Liver (tissue), 9 donors: ENCODE results near the gene CALU. TPM values are rescaled to one million over a fixed set of nuclear protein-coding genes. Genes with fewer than 3 reads are reported as not detected.

Experiments
- DNase-seq: peaks from one replicate; pipeline ENCODE4 v3.0.0-alpha.2; 2017; ENCODE audit warnings: low spot score
- H3K27ac ChIP-seq, 2 donors: one replicate each; pipeline ENCODE4 v1.7.0; 2013; ENCODE audit warnings: inconsistent platforms in 2 of 2, low read length in 2 of 2, control low read depth in 1 of 2, low read depth in 1 of 2, mild to moderate bottlenecking in 1 of 2
- H3K27me3 ChIP-seq, 4 donors: one replicate each; pipeline versions ENCODE4 v1.6.1 to v1.7.0; 2013; ENCODE audit warnings: low read length in 3 of 4, inconsistent platforms in 1 of 4, mild to moderate bottlenecking in 1 of 4, moderate library complexity in 1 of 4; ENCODE audit not compliant: control insufficient read depth in 4 of 4, insufficient read depth in 4 of 4
- H3K36me3 ChIP-seq, 4 donors: one replicate each; pipeline versions ENCODE4 v1.6.1 to v1.7.0; 2013; ENCODE audit warnings: low read length in 3 of 4, mild to moderate bottlenecking in 3 of 4, low read depth in 1 of 4, moderate library complexity in 1 of 4; ENCODE audit not compliant: control insufficient read depth in 4 of 4, insufficient read depth in 3 of 4
- H3K4me1 ChIP-seq, 4 donors: one replicate each; pipeline versions ENCODE4 v1.6.1 to v1.7.0; 2013; ENCODE audit warnings: low read length in 3 of 4, mild to moderate bottlenecking in 3 of 4, moderate library complexity in 1 of 4; ENCODE audit not compliant: control insufficient read depth in 4 of 4, insufficient read depth in 4 of 4
- H3K4me3 ChIP-seq, 3 donors: one replicate each; pipeline versions ENCODE4 v1.6.1 to v1.7.0; 2013; ENCODE audit warnings: low read length in 3 of 3, control low read depth in 1 of 3, low read depth in 1 of 3, mild to moderate bottlenecking in 1 of 3
- H3K9ac ChIP-seq, 2 donors: one replicate each; pipeline ENCODE4 v1.7.0; 2013; ENCODE audit warnings: low read length in 2 of 2, mild to moderate bottlenecking in 2 of 2, moderate library complexity in 2 of 2, control low read depth in 1 of 2, low read depth in 1 of 2
- H3K9me3 ChIP-seq, 4 donors: one replicate each; pipeline versions ENCODE4 v1.6.1 to v1.7.0; 2013; ENCODE audit warnings: low read length in 3 of 4; ENCODE audit not compliant: control insufficient read depth in 4 of 4
- FOXA1 ChIP-seq: IDR thresholded peaks from 2 replicates; pipeline ENCODE4 v1.6.1; 2016; ENCODE audit warnings: antibody characterized with exemption
- FOXA2 ChIP-seq: IDR thresholded peaks from 2 replicates; pipeline ENCODE4 v1.6.1; 2016; ENCODE audit warnings: antibody characterized with exemption
- GABPA ChIP-seq, 2 donors: IDR thresholded peaks in 1 of 2; conservative IDR thresholded peaks in 1 of 2; 2 replicates each; pipeline ENCODE4 v1.6.1; 2016; ENCODE audit warnings: antibody characterized with exemption in 2 of 2, mild to moderate bottlenecking in 1 of 2, moderate library complexity in 1 of 2
- HNF4A ChIP-seq, 2 donors: conservative IDR thresholded peaks; 2 replicates each; pipeline ENCODE4 v1.6.1; 2016; ENCODE audit warnings: antibody characterized with exemption in 2 of 2, mild to moderate bottlenecking in 2 of 2
- HNF4G ChIP-seq: IDR thresholded peaks from 2 replicates; pipeline ENCODE4 v1.6.1; 2016; ENCODE audit warnings: antibody characterized with exemption
- NR2F2 ChIP-seq: IDR thresholded peaks from 2 replicates; pipeline ENCODE4 v1.6.1; 2016; ENCODE audit warnings: antibody characterized with exemption
- RAD21 ChIP-seq, 2 donors: IDR thresholded peaks; 2 replicates each; pipeline ENCODE4 v1.6.1; 2016; ENCODE audit warnings: antibody characterized with exemption in 2 of 2, mild to moderate bottlenecking in 2 of 2
- RXRA ChIP-seq, 2 donors: IDR thresholded peaks; 2 replicates each; pipeline ENCODE4 v1.6.1; 2017 to 2018; ENCODE audit warnings: antibody characterized with exemption in 2 of 2, mild to moderate bottlenecking in 1 of 2
- TAF1 ChIP-seq: conservative IDR thresholded peaks from 2 replicates; pipeline ENCODE4 v1.6.1; 2016; ENCODE audit warnings: antibody characterized with exemption, mild to moderate bottlenecking
- YY1 ChIP-seq: IDR thresholded peaks from 2 replicates; pipeline ENCODE4 v1.6.1; 2016; ENCODE audit warnings: antibody characterized with exemption, mild to moderate bottlenecking
- WGBS: extraction: QIAGEN DNeasy Blood & Tissue Kit; methylation state at CpG from one replicate; pipeline ENCODE4 v1.1.7; 2013; 5-methylcytosine and 5-hydroxymethylcytosine counted together
- polyA plus RNA-seq, 2 donors: library from polyadenylated mRNA; stranded (reverse) in 1 of 2; unstranded in 1 of 2; fragments of 200-250 nt in 1 of 2; fragments of >200 nt in 1 of 2; fragmentation: Nextera tagmentation in 1 of 2; extraction: Ambion mirVana in 1 of 2; gene quantifications; one replicate each; pipeline versions ENCODE4 v1.2.1 to v1.2.3, GENCODE V29; 2013 to 2015
- total RNA-seq, 2 donors: library from RNA; depleted of rRNA; stranded (reverse); fragments of >200 nt; gene quantifications; one replicate each; pipeline ENCODE4 v1.2.3, GENCODE V29; 2014
- TF ChIP-seq, protein P1 (sequence below): IDR thresholded peaks from 2 replicates; pipeline ENCODE4 v1.6.1; 2016; ENCODE audit warnings: antibody characterized with exemption
- TF ChIP-seq, protein P2 (sequence below): fragments of 150-350 bp; IDR thresholded peaks from 2 replicates; pipeline ENCODE4 v1.5.1; 2017; ENCODE audit warnings: improper control_type of control experiment, low read depth, low read length; ENCODE audit not compliant: missing input control
- TF ChIP-seq, protein P3 (sequence below): IDR thresholded peaks from 2 replicates; pipeline ENCODE4 v1.6.1; 2016; ENCODE audit warnings: antibody characterized with exemption, mild to moderate bottlenecking
- TF ChIP-seq, protein P4 (sequence below): IDR thresholded peaks from 2 replicates; pipeline ENCODE4 v1.6.1; 2016; ENCODE audit warnings: antibody characterized with exemption
- donor health status: healthy.
- donor health status: healthy.
- donor health status: healthy.
- donor health status: healthy.
- donor health status: healthy.

Gene CALU
- total and polyA plus RNA-seq, 4 donors = 37.1 to 57.9 (median 42.5) TPM

DNA sequence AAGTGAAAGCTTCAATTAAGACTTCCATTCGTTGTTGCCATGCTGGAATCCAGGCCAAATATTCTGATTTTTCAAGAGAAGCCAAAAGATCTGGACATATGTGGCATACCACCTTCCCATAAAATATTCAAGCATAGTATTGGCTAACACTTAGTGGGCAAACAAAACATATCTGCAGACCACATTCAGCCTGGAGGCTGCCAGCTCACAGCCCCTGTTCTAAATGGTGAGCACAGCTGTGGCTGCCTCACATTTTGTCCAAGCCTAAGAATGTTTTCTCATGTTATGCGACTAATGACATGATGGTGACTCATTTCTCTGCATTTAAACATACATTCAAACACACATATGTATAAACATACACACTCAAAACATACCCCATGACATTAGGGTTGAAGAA is 10.6 kb upstream of the CALU start:
- no peak for DNase-seq
- no peaks in the 10 kb centered on the region for H3K4me1 ChIP-seq
- H3K9ac ChIP-seq = no peak overlapping the region
- H3K4me3 ChIP-seq = no peak overlapping the region
- no peaks in the 10 kb centered on the region for H3K27me3 ChIP-seq
- no peak for TF ChIP-seq RAD21 (IDR thresholded peaks at IDR 0.05)
- TF ChIP-seq, protein P1, sequence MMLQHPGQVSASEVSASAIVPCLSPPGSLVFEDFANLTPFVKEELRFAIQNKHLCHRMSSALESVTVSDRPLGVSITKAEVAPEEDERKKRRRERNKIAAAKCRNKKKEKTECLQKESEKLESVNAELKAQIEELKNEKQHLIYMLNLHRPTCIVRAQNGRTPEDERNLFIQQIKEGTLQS = no peak
- no peaks in the 10 kb centered on the region for H3K9me3 ChIP-seq
- 69% methylated on average over 2 of the region's 2 CpGs for WGBS
- no peak overlapping the region for H3K27ac ChIP-seq
- H3K36me3 ChIP-seq = no peaks in the 10 kb centered on the region

DNA sequence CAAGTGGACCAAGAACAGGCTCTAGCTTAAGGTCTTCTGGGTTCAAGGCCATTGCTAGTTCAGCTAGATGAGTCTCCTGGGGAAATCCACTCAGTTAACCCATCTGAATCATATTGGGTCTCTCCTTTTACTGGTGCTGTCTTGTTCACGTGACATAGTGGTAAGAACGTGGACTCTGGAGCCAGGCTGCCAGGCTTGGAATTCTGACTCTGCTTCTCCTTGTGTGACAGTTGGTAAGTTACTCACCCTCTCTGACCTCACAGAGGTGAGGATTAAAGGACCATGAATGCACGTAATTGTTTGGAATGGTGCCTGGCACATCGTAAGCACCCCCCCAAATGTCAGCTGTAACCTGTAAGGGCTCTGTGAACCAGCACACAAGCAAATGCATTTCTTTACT is 9.7 kb upstream of the CALU start:
- no peak for DNase-seq
- TF ChIP-seq HNF4G (no peak), FOXA2 (no peak), FOXA1 (no peak), GABPA (IDR thresholded peaks at IDR 0.05 in 1 of 2, conservative IDR thresholded peaks at IDR 0.05 in 1 of 2) (no peak), RAD21 (IDR thresholded peaks at IDR 0.05) (no peak), RXRA (IDR thresholded peaks at IDR 0.05) (no peak)
- TF ChIP-seq, protein P2, sequence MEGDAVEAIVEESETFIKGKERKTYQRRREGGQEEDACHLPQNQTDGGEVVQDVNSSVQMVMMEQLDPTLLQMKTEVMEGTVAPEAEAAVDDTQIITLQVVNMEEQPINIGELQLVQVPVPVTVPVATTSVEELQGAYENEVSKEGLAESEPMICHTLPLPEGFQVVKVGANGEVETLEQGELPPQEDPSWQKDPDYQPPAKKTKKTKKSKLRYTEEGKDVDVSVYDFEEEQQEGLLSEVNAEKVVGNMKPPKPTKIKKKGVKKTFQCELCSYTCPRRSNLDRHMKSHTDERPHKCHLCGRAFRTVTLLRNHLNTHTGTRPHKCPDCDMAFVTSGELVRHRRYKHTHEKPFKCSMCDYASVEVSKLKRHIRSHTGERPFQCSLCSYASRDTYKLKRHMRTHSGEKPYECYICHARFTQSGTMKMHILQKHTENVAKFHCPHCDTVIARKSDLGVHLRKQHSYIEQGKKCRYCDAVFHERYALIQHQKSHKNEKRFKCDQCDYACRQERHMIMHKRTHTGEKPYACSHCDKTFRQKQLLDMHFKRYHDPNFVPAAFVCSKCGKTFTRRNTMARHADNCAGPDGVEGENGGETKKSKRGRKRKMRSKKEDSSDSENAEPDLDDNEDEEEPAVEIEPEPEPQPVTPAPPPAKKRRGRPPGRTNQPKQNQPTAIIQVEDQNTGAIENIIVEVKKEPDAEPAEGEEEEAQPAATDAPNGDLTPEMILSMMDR = no peak
- TF ChIP-seq, protein P3, sequence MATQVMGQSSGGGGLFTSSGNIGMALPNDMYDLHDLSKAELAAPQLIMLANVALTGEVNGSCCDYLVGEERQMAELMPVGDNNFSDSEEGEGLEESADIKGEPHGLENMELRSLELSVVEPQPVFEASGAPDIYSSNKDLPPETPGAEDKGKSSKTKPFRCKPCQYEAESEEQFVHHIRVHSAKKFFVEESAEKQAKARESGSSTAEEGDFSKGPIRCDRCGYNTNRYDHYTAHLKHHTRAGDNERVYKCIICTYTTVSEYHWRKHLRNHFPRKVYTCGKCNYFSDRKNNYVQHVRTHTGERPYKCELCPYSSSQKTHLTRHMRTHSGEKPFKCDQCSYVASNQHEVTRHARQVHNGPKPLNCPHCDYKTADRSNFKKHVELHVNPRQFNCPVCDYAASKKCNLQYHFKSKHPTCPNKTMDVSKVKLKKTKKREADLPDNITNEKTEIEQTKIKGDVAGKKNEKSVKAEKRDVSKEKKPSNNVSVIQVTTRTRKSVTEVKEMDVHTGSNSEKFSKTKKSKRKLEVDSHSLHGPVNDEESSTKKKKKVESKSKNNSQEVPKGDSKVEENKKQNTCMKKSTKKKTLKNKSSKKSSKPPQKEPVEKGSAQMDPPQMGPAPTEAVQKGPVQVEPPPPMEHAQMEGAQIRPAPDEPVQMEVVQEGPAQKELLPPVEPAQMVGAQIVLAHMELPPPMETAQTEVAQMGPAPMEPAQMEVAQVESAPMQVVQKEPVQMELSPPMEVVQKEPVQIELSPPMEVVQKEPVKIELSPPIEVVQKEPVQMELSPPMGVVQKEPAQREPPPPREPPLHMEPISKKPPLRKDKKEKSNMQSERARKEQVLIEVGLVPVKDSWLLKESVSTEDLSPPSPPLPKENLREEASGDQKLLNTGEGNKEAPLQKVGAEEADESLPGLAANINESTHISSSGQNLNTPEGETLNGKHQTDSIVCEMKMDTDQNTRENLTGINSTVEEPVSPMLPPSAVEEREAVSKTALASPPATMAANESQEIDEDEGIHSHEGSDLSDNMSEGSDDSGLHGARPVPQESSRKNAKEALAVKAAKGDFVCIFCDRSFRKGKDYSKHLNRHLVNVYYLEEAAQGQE = no peak
- 93% methylated on average over 4 of the region's 4 CpGs for WGBS

DNA sequence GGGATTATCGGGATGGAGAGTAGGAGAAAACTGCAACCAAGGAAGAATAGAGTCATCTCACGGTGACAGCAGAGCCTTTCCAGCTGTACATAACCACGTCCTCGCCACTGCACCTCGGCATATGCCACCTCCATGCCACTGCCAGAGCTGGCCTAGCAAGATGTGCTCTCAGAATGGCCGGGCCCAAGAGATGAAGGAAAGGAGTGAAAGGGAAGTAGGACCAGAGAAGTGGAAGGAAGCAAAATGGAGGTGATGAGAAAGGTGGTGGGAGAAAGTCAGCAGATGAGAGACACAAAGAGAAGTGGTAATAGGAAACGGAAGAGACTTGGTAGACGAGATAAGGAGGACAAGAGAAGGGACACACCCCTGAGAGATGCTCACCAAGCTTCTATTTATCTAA is 8.0 kb upstream of the CALU start:
- H3K27me3 ChIP-seq = no peaks in the 10 kb centered on the region
- no peak overlapping the region for H3K27ac ChIP-seq
- H3K9me3 ChIP-seq = no peaks in the 10 kb centered on the region
- DNase-seq = no peak
- H3K4me1 ChIP-seq = no peaks in the 10 kb centered on the region
- H3K36me3 ChIP-seq = no peaks in the 10 kb centered on the region
- H3K4me3 ChIP-seq = no peak overlapping the region
- no peak overlapping the region for H3K9ac ChIP-seq
- WGBS = 93% methylated on average over 8 of the region's 8 CpGs
- TF ChIP-seq HNF4G (no peak), GABPA (IDR thresholded peaks at IDR 0.05 in 1 of 2, conservative IDR thresholded peaks at IDR 0.05 in 1 of 2) (no peak), NR2F2 (no peak), TAF1 (no peak), RAD21 (IDR thresholded peaks at IDR 0.05) (no peak), YY1 (no peak), FOXA2 (no peak), HNF4A (conservative IDR thresholded peaks at IDR 0.05) (no peak), FOXA1 (no peak), RXRA (IDR thresholded peaks at IDR 0.05) (no peak)
- TF ChIP-seq, protein P1 = no peak
- TF ChIP-seq, protein P2 = no peak
- TF ChIP-seq, protein P4, sequence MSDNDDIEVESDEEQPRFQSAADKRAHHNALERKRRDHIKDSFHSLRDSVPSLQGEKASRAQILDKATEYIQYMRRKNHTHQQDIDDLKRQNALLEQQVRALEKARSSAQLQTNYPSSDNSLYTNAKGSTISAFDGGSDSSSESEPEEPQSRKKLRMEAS = no peak
- TF ChIP-seq, protein P3 = no peak

More for the DNA sequence above, 9.7 kb upstream of the CALU start:
- Histone ChIP-seq H3K9ac (no peak overlapping the region), H3K4me1 (no peaks in the 10 kb centered on the region), H3K27ac (no peak overlapping the region), H3K4me3 (no peak overlapping the region), H3K36me3 (no peaks in the 10 kb centered on the region), H3K9me3 (no peaks in the 10 kb centered on the region), H3K27me3 (no peaks in the 10 kb centered on the region)
